GM19035 (cell line): ENCODE data around the gene RHO.

ENCODE experiments used
- ATAC-seq: cut with Tn5 transposase; IDR thresholded peaks from one replicate; pipeline ENCODE4 v1.9.1; 2021; ENCODE audit not compliant: unreplicated experiment

The RHO gene

DNA sequence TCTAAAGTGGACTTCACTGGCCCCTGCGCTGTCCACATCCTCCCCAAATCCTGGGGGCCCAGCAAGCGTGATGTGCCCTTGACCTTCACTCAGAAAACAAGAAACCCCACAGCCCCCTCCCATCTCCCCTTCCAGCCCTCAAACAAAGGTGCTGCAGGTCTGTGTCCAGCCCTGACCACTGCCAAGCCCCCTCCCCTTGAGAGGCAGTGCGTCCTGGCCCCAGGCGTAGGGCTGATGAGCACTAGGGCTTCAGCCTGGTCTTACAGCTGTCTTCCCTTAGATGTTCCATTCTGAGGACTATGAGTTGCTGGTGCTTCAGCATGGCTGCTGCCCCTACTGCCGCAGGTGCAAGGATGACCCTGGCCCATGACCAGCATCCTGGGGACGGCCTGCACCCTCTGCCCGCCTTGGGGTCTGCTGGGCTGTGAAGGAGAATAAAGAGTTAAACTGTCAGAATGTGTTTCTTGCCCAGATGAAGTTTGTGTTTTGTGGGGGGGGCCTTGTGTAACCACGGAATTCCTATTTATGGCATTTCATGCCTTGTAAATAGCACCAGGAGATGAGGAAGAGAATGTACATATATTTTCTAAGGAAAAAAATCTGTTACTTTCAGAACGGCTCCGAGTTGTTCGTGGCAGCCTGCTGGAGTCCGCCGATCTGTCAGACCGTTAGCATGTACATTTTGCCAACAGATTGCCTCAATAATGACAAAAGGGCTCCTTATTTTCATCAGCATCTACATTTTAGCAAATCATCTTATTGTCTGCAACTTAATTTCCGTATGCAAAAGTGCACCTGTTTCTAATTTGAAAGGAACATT, 8.3 kb upstream of the RHO start:
- ATAC-seq: no peak

DNA sequence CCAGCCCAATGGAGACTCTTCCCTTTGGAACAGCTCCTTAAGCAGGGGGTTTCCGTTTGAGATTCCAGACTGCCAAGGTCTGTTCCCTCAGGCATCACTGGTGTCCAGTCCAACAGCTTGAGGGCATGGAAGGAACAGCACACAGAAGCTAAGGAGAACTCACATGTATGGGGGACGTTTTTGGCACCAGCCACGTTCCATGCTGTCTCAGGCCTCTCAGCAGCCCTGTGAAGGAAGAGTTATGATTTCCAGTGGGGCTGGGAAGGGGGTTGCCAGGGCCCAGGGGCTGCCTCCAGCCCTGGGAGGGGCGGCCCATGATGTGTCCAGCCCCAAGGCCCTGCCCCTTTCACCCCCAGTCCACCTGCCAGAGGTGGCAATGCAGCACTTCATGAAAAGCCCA, 7.5 kb upstream of the RHO start:
- ATAC-seq: no peak

DNA sequence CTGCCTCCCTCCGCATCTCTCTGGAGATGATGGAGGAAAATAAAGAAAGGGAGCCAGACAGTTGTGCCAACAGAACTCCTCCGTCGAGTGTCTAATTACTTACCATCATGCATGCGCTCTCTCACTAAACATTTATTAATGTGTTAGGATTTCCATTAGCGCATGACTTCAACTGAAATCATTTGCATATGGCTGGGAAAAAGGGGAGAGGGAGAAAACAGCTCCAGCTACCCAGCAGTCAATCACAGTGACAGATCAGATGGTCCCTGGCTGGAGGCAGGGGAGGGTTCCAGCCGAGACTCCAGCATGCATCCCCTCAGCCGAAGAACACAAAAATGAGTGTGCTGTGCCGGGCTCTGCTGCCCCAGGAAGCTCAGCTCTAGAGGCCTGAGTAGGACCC, 6.8 kb upstream of the RHO start:
- ATAC-seq: no peak

DNA sequence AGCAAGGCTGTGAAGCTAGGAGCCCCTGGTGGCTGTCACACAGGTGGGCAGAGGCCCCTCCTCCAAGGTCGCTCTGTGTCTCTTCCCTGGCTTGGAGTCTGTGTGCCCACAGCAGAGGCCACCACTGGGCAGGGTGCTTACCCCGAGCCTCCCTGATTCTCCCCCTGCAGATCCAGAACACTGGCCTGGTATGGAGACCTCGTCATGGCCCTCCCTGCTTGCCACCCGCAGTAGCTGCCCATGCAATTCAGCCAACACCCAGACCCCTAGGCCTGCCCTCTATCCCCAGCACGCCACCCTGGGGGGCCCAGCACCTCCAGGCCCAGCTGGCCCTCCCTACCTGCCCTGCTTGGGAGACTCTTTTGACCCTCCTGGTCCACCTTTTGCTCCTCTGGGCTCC, 5.5 kb upstream of the RHO start:
- no peak for ATAC-seq

GRCh38 chr3:129524081-129524480, 4.4 kb upstream of the RHO start:
- no peak for ATAC-seq

GRCh38 chr3:129525341-129525968, 3.0 kb upstream of the RHO start:
- ATAC-seq: no peak

DNA sequence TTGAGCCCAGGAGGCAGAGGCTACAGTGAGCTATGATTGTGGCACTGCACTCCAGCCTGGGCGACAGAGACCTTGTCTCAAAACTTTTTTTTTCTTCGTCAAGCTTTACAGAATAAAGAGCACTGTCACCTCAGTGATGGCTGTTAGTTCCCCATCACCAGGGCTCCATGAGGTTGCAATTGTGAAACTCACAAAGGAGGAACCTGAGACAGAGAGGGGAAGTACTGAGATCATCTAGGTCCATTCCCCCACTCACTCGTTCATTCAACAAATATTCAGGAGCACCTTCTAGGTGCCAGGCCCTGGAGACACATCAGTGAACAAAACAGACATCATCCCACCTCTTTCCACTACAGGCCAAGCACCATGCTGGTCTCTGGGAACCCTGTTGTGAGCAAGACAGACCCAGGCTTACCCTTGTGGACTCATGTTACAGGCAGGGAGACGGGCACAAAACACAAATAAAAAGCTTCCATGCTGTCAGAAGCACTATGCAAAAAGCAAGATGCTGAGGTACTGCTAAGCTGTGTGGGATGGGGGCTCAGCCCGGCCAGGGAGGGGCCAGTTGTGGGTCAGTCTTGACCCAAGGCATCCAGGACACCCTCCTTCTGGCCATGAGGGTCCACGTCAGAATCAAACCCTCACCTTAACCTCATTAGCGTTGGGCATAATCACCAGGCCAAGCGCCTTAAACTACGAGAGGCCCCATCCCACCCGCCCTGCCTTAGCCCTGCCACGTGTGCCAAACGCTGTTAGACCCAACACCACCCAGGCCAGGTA, 2.1 kb upstream of the RHO start:
- peak; percentile 80 for ATAC-seq

GRCh38 chr3:129527262-129527661, 1.2 kb upstream of the RHO start:
- ATAC-seq: no peak

DNA sequence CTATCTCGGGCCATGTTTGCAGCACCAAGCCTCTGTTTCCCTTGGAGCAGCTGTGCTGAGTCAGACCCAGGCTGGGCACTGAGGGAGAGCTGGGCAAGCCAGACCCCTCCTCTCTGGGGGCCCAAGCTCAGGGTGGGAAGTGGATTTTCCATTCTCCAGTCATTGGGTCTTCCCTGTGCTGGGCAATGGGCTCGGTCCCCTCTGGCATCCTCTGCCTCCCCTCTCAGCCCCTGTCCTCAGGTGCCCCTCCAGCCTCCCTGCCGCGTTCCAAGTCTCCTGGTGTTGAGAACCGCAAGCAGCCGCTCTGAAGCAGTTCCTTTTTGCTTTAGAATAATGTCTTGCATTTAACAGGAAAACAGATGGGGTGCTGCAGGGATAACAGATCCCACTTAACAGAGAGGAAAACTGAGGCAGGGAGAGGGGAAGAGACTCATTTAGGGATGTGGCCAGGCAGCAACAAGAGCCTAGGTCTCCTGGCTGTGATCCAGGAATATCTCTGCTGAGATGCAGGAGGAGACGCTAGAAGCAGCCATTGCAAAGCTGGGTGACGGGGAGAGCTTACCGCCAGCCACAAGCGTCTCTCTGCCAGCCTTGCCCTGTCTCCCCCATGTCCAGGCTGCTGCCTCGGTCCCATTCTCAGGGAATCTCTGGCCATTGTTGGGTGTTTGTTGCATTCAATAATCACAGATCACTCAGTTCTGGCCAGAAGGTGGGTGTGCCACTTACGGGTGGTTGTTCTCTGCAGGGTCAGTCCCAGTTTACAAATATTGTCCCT, 1.2 kb downstream of the RHO start:
- no peak for ATAC-seq

GRCh38 chr3:129530251-129530791, 1.9 kb downstream of the RHO start:
- ATAC-seq: no peak

DNA sequence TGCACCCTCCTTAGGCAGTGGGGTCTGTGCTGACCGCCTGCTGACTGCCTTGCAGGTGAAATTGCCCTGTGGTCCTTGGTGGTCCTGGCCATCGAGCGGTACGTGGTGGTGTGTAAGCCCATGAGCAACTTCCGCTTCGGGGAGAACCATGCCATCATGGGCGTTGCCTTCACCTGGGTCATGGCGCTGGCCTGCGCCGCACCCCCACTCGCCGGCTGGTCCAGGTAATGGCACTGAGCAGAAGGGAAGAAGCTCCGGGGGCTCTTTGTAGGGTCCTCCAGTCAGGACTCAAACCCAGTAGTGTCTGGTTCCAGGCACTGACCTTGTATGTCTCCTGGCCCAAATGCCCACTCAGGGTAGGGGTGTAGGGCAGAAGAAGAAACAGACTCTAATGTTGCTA, 2.4 kb downstream of the RHO start:
- ATAC-seq: no peak

- ATAC-seq: no peak
Observed at GRCh38 chr3:129531699-129532098, 3.3 kb downstream of the RHO start.

DNA sequence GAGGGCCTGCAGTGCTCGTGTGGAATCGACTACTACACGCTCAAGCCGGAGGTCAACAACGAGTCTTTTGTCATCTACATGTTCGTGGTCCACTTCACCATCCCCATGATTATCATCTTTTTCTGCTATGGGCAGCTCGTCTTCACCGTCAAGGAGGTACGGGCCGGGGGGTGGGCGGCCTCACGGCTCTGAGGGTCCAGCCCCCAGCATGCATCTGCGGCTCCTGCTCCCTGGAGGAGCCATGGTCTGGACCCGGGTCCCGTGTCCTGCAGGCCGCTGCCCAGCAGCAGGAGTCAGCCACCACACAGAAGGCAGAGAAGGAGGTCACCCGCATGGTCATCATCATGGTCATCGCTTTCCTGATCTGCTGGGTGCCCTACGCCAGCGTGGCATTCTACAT, 3.8 kb downstream of the RHO start:
- no peak for ATAC-seq

DNA sequence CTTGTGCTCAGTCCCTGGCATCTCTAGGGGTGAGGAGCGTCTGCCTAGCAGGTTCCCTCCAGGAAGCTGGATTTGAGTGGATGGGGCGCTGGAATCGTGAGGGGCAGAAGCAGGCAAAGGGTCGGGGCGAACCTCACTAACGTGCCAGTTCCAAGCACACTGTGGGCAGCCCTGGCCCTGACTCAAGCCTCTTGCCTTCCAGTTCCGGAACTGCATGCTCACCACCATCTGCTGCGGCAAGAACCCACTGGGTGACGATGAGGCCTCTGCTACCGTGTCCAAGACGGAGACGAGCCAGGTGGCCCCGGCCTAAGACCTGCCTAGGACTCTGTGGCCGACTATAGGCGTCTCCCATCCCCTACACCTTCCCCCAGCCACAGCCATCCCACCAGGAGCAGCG, 5.0 kb downstream of the RHO start:
- ATAC-seq: no peak

DNA sequence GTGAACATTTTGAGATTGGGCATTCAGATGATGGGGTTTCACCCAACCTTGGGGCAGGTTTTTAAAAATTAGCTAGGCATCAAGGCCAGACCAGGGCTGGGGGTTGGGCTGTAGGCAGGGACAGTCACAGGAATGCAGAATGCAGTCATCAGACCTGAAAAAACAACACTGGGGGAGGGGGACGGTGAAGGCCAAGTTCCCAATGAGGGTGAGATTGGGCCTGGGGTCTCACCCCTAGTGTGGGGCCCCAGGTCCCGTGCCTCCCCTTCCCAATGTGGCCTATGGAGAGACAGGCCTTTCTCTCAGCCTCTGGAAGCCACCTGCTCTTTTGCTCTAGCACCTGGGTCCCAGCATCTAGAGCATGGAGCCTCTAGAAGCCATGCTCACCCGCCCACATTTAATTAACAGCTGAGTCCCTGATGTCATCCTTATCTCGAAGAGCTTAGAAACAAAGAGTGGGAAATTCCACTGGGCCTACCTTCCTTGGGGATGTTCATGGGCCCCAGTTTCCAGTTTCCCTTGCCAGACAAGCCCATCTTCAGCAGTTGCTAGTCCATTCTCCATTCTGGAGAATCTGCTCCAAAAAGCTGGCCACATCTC, 6.1 kb downstream of the RHO start:
- ATAC-seq: no peak

GRCh38 chr3:129535075-129535474, 6.6 kb downstream of the RHO start:
- no peak for ATAC-seq

- ATAC-seq: no peak
Observed at GRCh38 chr3:129536374-129536667, 7.9 kb downstream of the RHO start.

GRCh38 chr3:129536804-129537203, 8.4 kb downstream of the RHO start:
- ATAC-seq: no peak

DNA sequence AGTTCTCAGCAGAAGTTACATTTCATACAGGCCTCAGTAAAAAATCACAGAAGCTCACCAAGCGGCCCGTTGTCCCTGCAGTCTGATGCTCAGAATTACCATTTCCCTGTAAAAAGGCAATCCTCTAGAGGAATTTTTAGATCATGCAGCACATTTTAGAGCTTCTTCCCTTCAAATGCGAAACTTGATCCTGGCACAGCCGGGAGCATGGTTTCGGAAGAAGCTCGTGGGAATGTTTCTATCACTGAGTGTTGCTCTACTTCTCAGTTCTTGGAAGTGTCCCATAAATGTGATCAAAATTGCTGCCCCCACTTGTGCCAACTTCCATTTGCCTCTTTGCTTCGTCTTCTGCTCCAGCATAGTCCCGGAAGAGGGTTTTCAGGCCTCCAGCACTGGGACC, 10.8 kb downstream of the RHO start:
- no peak for ATAC-seq

DNA sequence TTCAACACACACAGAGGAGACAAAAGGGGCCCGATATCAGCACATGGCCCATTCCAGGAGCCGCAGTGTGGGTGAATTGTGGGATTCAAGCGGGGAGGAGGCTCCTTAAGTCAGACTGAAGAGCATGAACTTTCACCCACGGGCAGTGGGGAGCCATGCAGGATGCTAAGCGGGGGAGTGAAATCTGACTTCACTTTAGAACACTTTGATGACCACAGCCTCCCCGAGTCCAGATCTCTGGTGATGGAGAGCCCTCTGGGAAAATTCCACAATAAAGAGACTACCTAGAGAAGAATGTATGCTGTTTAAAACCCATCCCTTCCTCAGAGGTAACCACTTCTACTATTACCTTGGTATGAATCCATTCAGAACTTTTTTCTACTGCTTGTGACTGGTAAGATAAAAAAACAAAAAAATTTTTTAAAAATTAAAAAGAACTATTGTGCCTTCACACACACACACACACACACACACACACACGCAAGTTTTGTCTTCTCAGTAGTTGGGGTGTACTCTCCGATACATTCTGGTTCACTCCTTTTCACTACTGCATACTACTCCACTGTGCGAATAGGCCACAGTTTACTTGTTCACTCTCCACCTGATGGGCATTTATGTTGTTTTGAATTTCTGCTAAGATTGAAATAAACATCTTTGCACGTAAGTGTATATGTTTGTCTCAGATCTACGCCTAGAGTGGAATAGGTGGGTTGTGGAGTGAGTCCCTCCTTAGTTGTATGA, 12.5 kb downstream of the RHO start:
- no peak for ATAC-seq
